Erythroblast (primary cell): Measurements from ENCODE around the gene AGBL2.

Experiments
- GATA1 ChIP-seq: IDR thresholded peaks from 2 replicates; pipeline ENCODE4 v1.6.1; 2011; ENCODE audit warnings: low read depth, mild to moderate bottlenecking, control low read depth, low read length, moderate library complexity
- POLR2A ChIP-seq: IDR thresholded peaks from 2 replicates; pipeline ENCODE4 v1.6.1; 2011; ENCODE audit warnings: mild to moderate bottlenecking, low read length

DNA sequence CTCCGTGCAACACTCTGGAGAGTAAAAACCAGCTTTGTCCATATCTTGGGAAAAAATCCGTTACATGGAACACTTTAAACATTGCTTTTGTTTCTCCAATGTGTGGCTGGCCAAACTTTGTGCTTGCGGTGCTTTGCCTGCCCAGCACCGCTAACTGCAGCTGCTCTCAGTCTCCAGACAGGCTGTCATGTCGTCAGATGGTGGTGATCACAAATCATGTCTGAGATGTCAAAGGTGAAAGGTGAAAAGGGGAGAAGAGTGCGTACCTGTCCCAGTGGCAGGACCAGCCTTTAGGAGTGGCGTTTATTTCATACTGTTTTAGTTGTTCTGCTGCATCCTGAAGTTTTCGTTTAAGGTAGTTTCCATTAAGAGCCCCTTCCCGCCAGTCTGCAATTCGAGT, 17.1 kb upstream of the AGBL2 start:
- TF ChIP-seq POLR2A (no peak), GATA1 (no peak)
